GM12875 (cell line): ENCODE data around the gene ABCB9.

Experiments used
- H3K4me3 ChIP-seq: one replicate; pipeline ENCODE4 v1.5.1; 2011; ENCODE audit warnings: low read depth, low read length, control low read depth
- TF ChIP-seq, protein P1 (sequence below): IDR thresholded peaks from 2 replicates; pipeline ENCODE4 v1.5.1; 2011; ENCODE audit warnings: low read depth, mild to moderate bottlenecking, control low read depth, inconsistent platforms, low read length, moderate library complexity, borderline replicate concordance; ENCODE audit not compliant: insufficient read depth

The ABCB9 gene

DNA sequence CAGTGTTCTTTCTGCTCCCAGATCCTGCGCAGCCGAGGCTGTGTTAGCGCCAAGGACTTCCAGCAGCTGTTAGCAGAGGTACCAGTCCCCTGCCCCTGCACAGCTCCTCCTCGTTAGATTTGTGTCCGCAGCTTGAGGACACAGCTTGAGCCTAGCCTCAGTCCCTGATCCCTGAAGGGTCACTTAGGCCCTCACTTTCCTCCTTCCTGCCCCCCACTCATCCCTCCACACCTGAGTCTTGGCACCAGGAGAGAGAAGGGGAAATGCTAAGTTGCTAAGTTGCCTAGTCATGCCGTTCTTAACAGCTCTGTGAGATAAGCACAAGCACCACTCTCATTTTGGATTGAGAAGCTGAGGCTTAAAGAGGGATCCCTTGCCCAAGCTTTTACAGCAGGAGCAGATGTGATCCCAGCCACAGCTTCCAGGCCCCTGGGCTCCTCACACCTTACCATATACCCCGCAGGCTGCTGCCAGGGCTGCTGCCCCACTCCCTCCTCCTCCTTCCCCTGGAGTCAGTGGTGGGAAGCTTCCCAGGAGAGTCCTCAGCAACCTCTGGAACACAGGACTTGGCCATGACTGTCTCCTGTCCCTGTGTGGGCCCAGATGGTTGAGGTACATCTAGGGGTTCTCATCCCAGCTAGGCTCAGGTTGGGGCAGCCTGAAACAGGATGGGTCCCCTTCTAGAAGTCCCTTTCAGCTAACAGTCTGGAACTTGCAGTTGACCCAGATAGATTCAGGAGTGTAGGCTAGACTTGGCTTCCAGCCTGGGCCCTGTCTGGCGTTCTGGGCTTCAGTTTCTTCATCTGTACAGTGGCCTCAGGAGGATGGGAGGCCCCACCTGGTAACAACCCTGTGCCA lies 9.8 kb upstream of the ABCB9 start:
- peak overlapping the region; percentile 91 for H3K4me3 ChIP-seq
- TF ChIP-seq, protein P1, sequence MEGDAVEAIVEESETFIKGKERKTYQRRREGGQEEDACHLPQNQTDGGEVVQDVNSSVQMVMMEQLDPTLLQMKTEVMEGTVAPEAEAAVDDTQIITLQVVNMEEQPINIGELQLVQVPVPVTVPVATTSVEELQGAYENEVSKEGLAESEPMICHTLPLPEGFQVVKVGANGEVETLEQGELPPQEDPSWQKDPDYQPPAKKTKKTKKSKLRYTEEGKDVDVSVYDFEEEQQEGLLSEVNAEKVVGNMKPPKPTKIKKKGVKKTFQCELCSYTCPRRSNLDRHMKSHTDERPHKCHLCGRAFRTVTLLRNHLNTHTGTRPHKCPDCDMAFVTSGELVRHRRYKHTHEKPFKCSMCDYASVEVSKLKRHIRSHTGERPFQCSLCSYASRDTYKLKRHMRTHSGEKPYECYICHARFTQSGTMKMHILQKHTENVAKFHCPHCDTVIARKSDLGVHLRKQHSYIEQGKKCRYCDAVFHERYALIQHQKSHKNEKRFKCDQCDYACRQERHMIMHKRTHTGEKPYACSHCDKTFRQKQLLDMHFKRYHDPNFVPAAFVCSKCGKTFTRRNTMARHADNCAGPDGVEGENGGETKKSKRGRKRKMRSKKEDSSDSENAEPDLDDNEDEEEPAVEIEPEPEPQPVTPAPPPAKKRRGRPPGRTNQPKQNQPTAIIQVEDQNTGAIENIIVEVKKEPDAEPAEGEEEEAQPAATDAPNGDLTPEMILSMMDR, result no peak

DNA sequence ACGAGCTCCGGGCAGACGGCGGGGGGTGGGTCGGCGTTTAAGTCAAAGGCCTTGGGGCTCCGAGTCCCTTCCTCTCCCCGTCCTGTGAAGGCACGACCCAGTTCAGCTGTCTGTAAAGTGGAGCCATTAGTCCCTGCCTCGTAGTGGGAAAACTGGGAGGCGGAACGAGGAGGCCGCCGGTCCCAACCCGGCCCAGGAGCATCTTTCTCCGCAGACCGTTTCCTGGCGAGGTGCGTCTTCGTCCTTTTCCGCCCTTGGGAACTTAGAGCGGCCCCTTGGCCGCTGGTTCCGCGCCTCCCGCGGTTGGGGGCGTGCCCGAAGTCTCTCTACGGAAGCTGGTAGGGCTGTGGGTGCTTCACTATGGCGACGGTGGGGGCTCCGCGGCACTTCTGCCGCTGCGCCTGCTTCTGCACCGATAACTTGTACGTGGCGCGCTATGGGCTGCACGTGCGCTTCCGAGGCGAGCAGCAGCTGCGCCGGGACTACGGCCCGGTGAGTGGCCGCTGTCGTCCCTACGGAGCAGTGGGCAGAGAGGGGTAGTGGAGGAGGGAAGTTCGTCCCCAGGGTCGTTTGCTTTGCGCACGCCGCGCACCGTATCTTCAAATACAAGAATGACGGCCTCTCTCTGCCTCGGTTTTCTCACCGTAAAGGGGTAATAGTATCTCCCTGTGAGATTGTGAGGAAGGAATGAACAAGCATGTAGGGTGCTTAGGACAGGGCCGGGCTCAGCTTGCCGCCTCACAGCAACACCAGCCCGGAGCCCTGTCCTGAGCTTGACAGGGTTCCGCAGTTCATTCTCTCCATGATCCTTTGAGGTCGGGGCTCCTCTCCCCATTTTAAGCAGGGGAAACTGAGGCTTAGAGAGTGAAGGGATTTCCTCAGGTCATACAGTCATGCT lies 8.9 kb upstream of the ABCB9 start, which contains the start of gene OGFOD2:
Gene OGFOD2, plus strand, starts transcription at position 353 of the 898 bp plus-strand sequence. Its CDS starts 8 bp downstream, at position 361.
- TF ChIP-seq, protein P1, result no peak
- peak within 1 kb of the TSS; percentile 91 for H3K4me3 ChIP-seq

- TF ChIP-seq, protein P1, result no peak
- H3K4me3 ChIP-seq, result peak overlapping the region; percentile 91
Observed at GRCh38 chr12:122974274-122974891, 8.1 kb upstream of the ABCB9 start.

- TF ChIP-seq, protein P1, result no peak
- no peak overlapping the region for H3K4me3 ChIP-seq
Observed at GRCh38 chr12:122969676-122970075, 3.4 kb upstream of the ABCB9 start.

GRCh38 chr12:122968104-122968503 lies 1.8 kb upstream of the ABCB9 start:
- no peak overlapping the region for H3K4me3 ChIP-seq
- TF ChIP-seq, protein P1, result no peak

GRCh38 chr12:122966743-122967550 lies 684 bp upstream of the ABCB9 start:
- TF ChIP-seq, protein P1, result no peak
- no peak overlapping the region for H3K4me3 ChIP-seq
